ENCODE data around the gene RNU5D-1. TPM values are rescaled to one million over a fixed set of nuclear protein-coding genes. Genes with fewer than 3 reads are reported as not detected.
"Not testable (repeated sequence)": the region's sequence is repeated elsewhere in the genome, so short reads cannot be mapped to it uniquely, and the experiment has no call there.

RNU5D-1 gene
- total RNA-seq, 1 donor, result not detected

DNA sequence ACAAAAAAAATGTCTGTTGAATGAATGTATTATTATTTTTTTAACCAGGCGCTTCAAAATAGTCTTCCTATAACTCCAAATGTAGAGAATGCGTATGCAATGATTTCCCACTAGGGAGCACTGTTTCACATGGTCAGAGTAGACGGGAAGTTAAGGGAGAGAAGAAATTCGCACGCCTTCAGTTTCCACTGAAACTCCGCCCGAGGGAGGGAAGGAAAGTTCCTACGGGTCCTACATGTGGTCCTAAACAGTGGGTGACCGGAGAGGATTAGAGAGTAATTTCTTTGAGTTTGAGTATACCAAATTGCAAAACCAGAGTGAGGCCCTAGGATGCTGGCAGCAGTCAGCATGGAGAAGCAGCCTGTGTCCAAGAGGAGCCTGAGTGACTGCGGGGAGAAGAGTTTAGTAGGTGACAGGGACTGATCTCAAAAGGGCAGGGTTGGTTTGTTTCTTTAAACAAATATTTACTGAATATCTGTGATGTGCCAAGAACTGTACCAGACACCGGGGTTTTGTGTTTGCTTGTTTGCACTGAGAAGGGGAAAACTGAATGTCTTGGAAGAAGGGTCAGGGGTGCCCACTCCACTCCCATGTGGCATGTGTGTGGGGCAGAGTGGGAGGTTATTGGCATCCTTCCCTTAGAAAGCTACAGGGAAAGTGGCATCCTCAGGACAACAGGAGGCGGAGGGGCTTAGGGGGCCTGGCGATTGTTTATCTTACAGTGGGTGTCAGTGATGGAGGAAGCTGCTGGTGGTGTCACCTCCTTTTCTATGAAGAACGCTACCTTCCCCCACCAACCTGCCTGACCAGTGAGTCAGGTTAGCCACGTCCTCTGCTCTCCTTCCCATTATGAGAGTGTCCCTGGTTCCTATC lies 22.8 kb downstream of the RNU5D-1 start:
- DNase-seq (ENCODE audit: low read depth), result peak; percentile 64
- H3K4me3 ChIP-seq (ENCODE audit: low read depth, low read length), result peak overlapping the region; percentile 9
- TF ChIP-seq, protein P1, sequence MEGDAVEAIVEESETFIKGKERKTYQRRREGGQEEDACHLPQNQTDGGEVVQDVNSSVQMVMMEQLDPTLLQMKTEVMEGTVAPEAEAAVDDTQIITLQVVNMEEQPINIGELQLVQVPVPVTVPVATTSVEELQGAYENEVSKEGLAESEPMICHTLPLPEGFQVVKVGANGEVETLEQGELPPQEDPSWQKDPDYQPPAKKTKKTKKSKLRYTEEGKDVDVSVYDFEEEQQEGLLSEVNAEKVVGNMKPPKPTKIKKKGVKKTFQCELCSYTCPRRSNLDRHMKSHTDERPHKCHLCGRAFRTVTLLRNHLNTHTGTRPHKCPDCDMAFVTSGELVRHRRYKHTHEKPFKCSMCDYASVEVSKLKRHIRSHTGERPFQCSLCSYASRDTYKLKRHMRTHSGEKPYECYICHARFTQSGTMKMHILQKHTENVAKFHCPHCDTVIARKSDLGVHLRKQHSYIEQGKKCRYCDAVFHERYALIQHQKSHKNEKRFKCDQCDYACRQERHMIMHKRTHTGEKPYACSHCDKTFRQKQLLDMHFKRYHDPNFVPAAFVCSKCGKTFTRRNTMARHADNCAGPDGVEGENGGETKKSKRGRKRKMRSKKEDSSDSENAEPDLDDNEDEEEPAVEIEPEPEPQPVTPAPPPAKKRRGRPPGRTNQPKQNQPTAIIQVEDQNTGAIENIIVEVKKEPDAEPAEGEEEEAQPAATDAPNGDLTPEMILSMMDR (IDR thresholded peaks at IDR 0.05; ENCODE audit: insufficient read depth, low read depth, low read length), result peak; percentile 78

GRCh38 chr1:44707112-44707881 lies 23.7 kb downstream of the RNU5D-1 start:
- DNase-seq (ENCODE audit: low read depth), result peak; percentile 71
- TF ChIP-seq, protein P1 (IDR thresholded peaks at IDR 0.05; ENCODE audit: insufficient read depth, low read depth, low read length), result no peak
- H3K4me3 ChIP-seq (ENCODE audit: low read depth, low read length), result no peak overlapping the region

DNA sequence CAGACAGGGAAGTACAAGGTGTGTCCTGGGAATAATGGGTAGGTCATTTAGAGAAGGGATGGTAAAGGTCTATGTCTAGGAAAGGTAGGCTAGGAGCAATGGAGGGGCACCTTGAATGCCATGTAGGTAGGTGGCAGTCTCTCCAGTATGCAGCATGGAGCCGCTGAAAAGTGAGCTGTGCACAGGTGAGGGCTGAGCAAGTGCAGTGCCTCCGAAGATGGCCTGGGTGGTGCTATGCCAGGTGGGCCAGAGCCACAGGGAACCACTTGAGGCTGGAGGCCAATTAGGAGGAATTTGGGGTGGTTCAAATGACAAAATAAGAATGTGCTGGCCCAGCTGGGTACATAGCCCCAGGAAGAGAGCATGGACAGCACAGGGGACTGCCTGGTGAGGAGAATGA lies 25.0 kb downstream of the RNU5D-1 start:
- H3K4me3 ChIP-seq (ENCODE audit: low read depth, low read length), result no peak overlapping the region

GRCh38 chr1:44705470-44705869 lies 25.5 kb downstream of the RNU5D-1 start:
- TF ChIP-seq, protein P1 (IDR thresholded peaks at IDR 0.05; ENCODE audit: insufficient read depth, low read depth, low read length), result no peak
- DNase-seq (ENCODE audit: low read depth), result no peak
- no peak overlapping the region for H3K4me3 ChIP-seq (ENCODE audit: low read depth, low read length)

More for the DNA sequence above, 25.0 kb downstream of the RNU5D-1 start:
- TF ChIP-seq, protein P1 (IDR thresholded peaks at IDR 0.05; ENCODE audit: insufficient read depth, low read depth, low read length), result no peak
- DNase-seq (ENCODE audit: low read depth), result no peak

- TF ChIP-seq, protein P1 (IDR thresholded peaks at IDR 0.05; ENCODE audit: insufficient read depth, low read depth, low read length), result no peak
Observed at GRCh38 chr1:44701141-44701573, 29.8 kb downstream of the RNU5D-1 start.

DNA sequence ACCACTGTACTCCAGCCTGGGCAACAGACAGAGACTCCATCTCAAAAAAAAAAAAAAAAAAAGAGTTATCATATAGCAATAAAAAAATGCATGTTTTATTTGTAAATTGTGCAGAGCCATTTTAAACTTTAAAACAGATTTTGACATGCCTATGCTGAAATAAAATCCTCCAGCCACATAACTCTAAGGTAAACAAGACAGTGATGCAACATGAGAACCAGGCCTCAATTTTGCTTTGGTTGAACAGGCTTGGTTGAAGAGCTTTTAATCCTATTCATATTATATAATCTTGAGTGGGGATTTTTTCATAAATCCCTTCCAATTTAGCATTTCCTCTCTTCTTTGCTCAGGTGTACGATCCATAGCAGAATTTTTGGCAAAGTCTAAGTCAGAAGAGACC lies 30.4 kb downstream of the RNU5D-1 start:
- H3K4me3 ChIP-seq (ENCODE audit: low read depth, low read length), result no peak overlapping the region
- peak; percentile 52 for DNase-seq (ENCODE audit: low read depth)

More at GRCh38 chr1:44701141-44701573, 29.8 kb downstream of the RNU5D-1 start:
- no peak for DNase-seq (ENCODE audit: low read depth)
- H3K4me3 ChIP-seq (ENCODE audit: low read depth, low read length), result no peak overlapping the region

DNA sequence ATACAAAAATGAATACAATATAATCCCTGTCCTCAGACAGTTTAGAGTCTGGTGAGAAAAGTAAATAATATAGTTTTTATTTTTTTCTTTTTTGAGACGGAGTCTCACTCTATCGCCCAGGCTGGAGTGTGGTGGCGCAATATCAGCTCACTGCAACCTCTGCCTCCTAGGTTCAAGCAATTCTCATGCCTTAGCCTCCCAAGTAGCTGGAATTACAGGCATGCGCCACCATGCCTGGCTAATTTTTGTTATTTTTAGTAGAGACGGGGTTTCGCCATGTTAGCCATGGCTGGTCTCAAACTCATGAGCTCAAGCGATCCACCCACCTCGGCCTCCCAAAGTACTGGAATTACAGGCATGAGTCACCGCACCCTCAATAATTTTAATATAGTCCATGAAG lies 31.6 kb downstream of the RNU5D-1 start:
- DNase-seq (ENCODE audit: low read depth); H3K4me3 ChIP-seq (ENCODE audit: low read depth, low read length): not testable (repeated sequence)

More for the DNA sequence above, 30.4 kb downstream of the RNU5D-1 start:
- TF ChIP-seq, protein P1 (IDR thresholded peaks at IDR 0.05; ENCODE audit: insufficient read depth, low read depth, low read length), result no peak
